NCI-H1417 (cell line): ENCODE data around the gene PRSS27.
A peak's percentile ranks its signal among the peaks of the same experiment; 100 is the strongest.
"Not testable (repeated sequence)": the region's sequence is repeated elsewhere in the genome, so short reads cannot be mapped to it uniquely, and the experiment has no call there.

ENCODE experiments used
- DNase-seq, 3 experiments: peaks; one replicate each; lab custom pipeline; 2025; lab: John Stamatoyannopoulos, UW

Gene PRSS27

DNA sequence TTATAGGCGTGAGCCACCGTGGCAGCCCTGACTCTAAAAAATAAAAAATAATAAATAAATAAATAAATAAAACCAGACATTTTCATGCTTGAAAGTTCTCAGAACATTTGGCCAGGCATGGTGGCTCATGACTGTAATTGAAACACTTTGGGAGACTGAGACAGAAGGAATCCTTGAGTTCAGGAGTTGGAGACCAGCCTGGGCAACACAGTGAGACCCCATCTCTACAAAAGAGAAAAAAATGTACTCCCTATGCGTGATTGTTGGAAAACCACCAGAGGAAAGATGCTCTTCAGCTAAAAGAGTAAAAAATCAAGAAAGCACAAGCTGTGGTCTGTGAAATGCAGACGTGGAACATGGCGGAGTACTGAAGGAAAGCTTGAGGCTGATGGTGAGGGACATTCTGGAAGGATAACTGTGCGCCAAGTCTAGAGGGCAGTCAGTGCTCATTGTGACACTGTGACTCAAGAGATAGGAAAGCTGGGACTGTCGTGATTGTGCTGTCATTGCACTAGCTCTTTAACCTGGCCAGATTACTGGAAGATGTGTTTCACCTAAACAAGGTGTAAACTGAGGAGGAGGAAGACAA, 4.2 kb upstream of the PRSS27 start:
- DNase-seq = no peak

- DNase-seq = not testable (repeated sequence)
These were observed 1.7 kb upstream of the PRSS27 start for GRCh38 chr16:2721634-2722173.

GRCh38 chr16:2720719-2721633, 952 bp upstream of the PRSS27 start:
- DNase-seq = peak; percentile 93 to 95 (median 93)

DNA sequence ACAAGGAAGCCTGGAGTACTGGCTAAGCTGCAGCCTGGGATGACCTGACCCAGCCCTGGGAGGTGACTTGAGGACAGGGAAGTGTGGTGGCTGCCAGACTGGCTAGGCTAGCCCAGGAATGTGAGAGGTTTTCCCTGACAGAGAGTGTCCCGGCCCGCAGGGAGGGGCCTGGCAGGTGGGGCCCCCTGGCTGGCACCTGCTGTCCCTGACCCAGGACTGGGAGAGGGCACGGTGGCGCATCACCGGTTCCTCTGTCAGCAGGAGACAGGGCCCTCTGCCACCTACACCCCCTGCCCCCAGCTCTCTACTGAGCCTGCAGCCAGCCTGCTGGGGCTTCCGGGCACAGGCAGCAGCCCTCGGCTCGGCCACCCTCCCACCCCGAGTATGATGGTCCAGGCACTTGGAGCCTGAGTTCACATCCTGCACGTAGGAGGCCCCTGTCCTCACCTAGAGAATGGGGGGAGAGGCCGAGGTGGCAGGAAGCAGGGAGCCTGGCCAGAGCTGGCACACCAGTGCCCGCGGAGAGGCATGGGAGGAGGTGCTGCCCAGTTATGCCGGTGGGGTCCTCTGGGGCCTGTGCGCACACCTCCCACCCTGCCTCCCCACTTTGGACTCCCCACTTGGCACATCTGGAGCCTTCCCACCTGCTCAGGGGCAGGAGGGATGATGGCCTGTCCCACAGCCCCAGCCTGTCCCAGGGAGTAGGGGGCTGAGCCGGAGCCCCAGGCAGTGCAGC, 528 bp downstream of the PRSS27 start:
- DNase-seq = no peak

- DNase-seq = no peak
These were observed 2.4 kb downstream of the PRSS27 start for GRCh38 chr16:2717383-2718263.

GRCh38 chr16:2716948-2717347, 3.1 kb downstream of the PRSS27 start:
- DNase-seq = no peak

DNA sequence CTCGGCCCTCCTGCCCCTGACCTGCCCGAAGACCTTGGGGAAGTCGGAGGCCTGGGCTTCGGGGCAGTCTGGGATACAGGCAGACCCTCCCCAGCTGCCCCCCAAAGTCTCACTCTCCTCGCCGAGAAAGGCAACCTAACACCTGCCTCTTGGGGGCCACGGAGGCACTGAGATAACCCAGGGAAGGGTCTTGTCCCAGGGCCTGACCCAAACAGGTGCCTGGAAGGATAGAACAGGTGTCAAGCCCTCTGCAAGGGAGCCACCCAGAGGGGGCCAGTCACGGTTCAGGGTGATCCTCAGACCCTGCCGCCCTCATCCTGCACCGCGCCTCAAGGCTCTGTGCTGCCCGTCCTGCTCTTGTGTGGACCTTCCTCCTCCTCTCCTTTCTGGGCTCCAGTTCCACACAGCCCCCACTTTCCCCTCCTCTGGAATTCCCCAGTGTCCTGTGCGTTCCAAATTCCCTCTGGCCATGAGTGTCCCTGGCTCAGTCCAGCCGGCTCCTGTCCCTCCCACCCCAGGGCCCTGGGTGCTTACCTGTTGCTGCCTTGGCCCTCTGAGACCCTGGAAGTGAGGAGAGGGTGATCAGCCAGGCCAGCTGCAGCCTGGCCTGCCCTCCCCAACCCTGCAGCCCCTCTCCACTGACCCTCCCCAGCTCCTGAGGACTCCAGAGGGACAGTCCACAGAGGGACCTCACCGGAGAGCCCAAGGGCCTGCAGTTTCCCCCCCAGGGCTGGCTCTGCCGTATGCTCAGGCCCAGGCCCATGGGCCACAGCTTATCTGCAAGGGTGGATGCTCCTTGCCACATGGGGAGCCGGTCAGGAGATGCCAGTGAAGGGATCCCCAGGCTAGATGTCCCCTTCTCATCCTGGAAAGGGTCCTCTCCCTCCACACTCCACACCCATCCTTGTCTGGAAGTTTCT, 3.8 kb downstream of the PRSS27 start:
- no peak for DNase-seq

DNA sequence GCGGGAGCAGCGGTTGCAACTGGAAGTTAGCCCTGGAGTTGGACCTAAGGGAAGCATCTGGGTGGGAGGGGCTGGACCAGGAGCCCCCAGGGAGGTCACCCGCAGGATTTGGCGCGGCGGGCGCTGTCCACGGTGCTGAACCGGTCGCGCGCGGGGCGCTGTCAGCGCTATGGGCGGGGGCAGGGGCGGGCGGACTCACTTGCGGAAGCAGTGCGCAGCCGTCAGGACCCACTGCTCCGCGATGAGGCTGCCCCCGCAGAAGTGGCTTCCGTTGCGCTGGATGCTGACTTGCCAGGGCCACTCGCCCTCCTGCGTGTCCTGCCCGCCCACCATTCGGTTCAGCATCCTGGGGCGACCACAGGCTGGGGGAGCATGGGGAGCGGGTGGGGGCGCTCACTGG, 4.5 kb downstream of the PRSS27 start:
- DNase-seq = no peak

- no peak for DNase-seq
These were observed 5.0 kb downstream of the PRSS27 start for GRCh38 chr16:2715064-2715463.

- peak in 2 of 3 experiments; percentile 3 to 32 for DNase-seq
These were observed 5.8 kb downstream of the PRSS27 start for GRCh38 chr16:2713985-2714774.

DNA sequence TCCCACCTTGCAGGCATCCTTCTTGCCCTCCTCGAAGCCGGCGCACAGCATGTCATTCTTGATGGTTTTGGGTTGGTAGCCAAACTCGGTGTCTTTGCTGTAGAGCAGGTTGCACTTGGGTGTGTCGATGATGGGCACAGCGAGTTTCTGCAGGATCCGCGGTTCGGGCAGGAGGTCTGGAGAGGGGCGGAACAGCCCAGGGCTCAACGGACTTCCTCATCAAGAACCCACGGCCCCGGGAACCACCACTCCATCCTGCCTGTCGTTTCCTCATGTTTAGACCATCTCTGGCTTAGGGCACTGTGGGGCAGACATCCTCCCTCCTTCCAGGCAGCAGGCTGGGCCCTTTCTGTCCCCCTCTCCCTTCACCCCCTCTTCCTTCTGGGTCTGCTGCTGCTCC, 6.5 kb downstream of the PRSS27 start:
- DNase-seq = no peak

DNA sequence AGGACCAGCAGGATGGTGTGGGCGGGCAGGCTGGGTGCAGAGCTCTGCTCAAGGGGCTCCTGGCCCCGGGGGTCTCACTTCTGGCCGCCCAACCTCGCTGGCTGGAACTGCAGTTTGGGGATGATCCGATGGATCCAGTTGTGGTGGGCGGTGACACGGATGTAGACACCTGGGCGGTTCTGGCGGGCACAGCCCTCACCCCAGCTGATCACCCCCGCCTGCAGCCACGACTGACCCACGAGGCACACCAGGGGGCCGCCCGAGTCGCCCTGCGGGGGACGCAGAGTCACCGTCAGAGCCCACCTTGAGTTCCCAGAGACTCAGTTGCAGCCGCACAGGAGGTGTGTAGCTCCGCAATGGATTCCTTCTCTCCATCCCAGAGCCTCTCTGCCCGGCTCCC, 7.5 kb downstream of the PRSS27 start:
- DNase-seq = no peak

GRCh38 chr16:2712063-2712441, 8.0 kb downstream of the PRSS27 start:
- no peak for DNase-seq

GRCh38 chr16:2711370-2712062, 8.5 kb downstream of the PRSS27 start:
- no peak for DNase-seq

- no peak for DNase-seq
These were observed 9.3 kb downstream of the PRSS27 start for GRCh38 chr16:2710711-2711231.

- no peak for DNase-seq
These were observed 9.9 kb downstream of the PRSS27 start for GRCh38 chr16:2710021-2710710.

GRCh38 chr16:2709588-2709984, 10.4 kb downstream of the PRSS27 start:
- no peak for DNase-seq

- no peak for DNase-seq
These were observed 11.0 kb downstream of the PRSS27 start for GRCh38 chr16:2708955-2709587.
